Stimulated activated CD4-positive, alpha-beta T cell treated with anti-CD3 and anti-CD28 coated beads, Interleukin-1b, Interleukin-23, amount 100 ng/mL, for 1 hour (primary cell): ENCODE data around the gene MUC2.

Experiments
- DNase-seq, 2 donors: peaks; one replicate each; pipeline ENCODE4 v3.0.0-alpha.2; 2020; ENCODE audit warnings: low read depth in 2 of 2

Gene MUC2

GRCh38 chr11:1121813-1122663 lies 47.4 kb downstream of the MUC2 start:
- DNase-seq = no peak

- DNase-seq = no peak
Observed at GRCh38 chr11:1122664-1123002, 48.0 kb downstream of the MUC2 start.

GRCh38 chr11:1123970-1124369 lies 49.3 kb downstream of the MUC2 start:
- no peak for DNase-seq
